GM19455 (cell line): ENCODE measurements around the gene SLC23A2.

ENCODE experiments used
- ATAC-seq: cut with Tn5 transposase; IDR thresholded peaks from one replicate; pipeline ENCODE4 v1.9.1; 2021; ENCODE audit not compliant: unreplicated experiment

SLC23A2 gene

DNA sequence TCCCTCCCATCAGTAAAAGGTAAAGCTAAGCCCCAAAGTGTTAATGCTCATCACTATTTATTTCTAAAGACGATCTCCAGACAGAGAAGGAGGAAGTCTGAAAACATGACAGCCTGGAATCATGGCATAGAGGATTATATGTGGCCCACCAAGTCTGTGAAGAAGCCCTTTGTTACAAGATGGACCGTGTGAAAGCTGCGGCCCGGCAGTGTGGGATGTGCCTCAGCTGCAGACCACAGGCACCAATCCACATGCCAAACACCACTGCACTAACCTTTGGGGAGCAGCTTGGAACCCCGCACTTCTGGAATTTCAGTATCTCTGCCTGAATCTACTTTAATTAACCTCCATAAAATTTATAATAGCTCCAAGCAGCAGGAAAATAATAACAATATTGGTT, 90.4 kb downstream of the SLC23A2 start:
- no peak for ATAC-seq

DNA sequence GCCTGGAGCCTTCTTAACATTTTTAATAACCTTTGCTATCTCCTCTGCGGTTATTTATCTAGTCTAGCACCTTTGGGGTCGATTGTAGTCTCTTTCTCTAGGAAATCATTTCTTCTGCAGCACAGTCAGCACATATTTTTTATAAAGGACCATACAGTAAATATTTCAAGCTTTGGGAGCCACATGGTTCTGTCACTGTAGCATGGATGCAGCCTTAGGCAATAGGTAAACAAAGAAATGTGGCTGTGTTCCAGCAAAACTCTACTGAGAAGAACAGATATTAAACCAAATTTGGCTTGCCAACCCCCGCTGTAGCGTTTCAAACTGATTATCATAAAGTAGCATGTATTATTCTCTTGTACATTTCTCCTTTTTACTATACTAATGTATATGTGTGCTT, 95.7 kb downstream of the SLC23A2 start:
- no peak for ATAC-seq

DNA sequence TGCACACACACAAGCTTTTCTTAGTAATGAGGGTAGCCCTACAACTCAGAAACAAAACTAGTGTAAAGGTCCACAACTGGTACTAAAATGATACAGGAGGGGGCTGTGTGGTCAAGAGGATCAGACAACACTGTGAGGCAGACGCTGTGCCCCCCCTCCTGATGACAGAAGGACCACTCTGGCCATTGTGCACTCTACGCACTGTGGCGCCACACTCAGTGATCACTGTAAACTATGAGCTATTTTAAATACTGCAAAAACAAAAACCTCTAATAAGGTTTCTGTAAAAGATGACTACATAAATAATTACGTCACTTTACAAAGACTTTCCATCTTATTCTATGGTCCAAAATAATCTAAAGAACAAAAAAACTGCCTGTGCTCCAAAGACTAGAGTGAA, 96.1 kb downstream of the SLC23A2 start:
- ATAC-seq = no peak

DNA sequence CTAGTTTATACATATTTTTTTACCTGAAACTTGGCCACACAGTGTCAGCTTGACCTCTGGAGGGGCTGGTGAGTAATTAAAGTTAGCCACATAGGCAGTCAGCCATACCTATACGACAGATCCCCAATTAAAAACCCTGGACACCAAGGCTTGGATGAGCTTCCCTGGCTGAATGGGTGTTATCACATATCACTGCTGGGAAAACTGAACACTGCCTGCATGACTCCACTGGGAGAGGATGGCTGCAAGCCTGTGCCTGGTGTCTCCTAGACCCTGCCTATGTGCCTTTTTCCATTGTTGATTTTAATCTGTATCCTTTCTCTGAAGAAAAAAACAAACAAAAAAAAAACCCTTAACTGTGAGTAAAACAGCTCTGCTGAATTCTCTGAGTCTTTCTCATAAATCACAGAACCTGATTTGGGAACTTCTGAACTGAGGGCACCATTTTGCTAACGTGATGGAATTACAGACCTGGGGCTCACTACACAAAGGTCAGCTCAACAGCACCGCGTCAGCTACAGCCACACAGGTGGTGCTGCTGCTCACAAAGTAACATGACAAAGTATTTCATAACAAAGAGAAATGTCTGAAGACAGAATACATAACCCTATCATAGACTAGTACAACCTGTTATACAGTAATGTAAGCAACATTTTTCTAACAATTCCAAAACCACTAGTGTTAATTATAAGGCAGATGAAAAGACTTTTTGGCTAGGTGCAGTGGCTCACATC, 97.0 kb downstream of the SLC23A2 start:
- no peak for ATAC-seq

DNA sequence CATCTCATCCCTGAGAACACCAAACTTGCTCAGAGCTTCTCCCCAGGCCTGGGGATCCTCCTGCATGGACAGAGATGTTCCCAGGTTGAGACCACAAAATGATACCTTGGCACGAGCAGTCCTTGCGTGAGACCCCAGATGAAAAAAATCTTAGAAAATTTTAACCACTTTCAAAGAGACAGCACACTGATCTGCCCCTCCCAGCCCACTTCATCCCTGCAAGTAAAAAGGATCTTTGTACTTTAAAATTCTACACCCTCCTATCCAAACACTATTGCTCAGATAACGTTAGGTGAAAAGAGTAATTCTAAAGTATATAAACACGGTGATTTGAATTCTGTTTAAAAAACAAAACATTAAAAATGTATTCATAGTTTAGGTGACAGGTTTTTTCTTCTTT, 98.5 kb downstream of the SLC23A2 start:
- no peak for ATAC-seq

DNA sequence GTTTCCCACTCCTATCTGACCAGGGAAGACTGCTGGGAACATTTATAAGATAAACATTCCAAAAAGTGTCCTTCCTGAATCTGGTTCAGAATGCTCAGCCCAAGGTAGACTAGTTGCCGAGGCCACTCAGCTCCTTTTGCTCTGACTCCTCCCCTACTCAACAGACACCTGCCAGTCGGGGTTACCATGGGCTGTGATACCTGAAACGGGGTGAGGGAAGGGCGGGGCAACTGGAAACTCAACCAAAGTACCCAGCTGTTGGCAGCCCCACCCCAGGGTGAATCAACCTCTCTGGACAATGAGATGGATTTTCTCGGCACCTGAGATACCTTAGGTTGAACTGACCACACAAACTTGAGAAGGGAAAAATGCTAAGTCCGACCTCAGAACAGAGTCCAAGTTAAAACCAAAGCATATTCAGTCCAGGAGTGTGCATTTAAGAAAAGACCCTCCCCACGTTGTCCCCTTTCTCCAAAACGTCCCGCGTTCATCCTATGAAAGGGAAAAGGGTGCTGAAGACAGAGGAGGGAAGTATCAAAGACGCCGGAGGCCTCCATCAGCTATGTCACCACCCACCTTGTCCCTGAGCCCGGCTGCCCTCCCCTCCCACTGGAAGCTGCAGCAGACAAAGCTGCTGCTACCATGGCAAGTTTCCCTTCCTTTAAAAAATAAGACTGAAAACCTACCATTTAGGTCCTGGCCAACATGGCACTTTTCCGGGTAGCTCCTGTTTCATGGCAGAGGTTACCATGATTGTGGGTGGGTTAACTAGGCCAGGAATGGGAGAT, 100.1 kb downstream of the SLC23A2 start:
- ATAC-seq = no peak

DNA sequence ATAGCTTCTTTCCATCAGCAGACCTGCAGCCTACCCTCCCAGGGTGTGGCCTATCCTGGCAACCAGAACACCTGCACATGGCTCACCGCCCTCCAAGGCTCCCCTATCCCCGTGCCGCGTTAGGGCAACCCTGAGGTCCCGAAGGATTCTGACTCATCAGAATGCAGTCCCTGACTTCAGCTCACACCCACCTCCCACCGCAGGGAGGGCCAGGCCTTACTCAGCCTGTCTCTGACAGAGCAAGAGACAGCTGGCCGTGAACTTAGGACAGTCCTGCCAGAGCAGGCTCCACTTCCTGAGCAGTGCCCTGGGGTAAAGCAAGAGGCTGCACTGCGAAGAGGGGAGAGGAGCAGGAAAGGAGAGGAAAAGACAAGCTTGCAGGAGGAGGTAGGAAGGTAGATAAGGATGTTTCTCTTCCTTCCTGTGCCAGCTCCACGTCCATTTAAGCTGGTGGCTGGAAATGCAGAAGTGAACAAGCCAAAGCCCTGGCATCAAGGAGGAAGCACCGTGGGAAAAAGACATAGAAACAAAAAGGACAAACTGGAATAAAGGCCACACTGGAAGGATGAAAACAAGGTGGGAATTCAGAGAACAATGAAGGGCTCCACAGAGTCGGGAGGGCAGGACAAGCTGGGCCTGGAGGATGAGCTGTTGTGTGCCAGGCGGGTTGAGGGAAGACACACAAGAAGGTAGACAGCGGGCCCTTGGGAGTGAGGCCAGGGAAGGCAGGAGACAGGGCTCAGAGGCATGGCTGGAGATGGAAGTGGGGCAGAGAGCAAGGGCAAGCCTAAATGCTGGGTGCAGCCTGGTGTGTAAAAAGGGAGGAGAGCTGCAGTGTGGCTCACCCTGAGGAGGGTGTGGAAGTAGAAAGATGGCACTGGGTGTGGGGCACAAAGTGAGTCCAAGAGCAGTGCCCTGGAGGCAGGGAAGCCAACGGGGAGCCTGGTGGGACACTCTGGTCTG, 102.7 kb downstream of the SLC23A2 start:
- no peak for ATAC-seq

DNA sequence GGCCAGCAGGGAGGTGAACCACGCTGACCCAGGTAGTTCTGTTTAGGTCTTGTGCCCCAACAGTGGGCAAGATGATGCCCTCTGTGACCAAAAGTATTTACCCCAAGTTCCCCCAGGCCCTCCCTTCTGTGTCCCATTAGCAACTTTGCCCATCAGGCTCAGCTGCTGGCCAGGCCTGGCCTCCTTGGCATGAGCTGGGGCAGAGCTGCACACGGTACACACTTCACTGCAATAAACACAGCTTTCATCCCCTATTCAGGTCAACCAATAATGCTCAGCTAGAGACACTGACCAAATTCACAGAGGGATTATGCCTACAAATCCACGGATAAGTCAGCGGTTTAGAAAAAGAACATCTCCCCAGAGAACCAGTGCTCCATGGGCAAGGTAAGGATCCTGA, 103.7 kb downstream of the SLC23A2 start:
- ATAC-seq = no peak

DNA sequence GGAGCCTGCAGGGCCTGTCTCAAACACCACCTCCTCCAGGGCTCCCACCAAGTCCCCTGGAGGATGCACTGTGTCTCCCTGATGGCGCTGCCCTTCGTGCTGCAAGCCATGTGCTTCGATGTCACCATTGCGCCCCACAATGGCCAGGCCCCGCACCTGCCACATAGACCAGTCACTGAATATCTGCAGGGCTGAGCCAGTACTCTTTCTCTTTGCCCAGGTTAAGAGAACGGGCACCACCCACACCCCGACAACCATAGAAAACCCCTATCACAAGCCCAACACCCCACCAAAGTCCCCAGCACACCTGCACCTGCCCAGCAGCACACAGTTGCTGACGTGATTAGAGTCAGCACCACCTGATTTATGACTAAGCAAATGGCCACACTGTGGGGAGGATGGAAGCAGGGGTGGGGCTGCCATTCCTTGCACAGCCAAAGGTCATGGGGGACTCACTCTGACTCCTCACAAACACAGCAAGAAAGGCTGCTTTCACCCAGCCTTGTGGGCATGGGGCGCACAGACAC, 104.3 kb downstream of the SLC23A2 start:
- no peak for ATAC-seq

DNA sequence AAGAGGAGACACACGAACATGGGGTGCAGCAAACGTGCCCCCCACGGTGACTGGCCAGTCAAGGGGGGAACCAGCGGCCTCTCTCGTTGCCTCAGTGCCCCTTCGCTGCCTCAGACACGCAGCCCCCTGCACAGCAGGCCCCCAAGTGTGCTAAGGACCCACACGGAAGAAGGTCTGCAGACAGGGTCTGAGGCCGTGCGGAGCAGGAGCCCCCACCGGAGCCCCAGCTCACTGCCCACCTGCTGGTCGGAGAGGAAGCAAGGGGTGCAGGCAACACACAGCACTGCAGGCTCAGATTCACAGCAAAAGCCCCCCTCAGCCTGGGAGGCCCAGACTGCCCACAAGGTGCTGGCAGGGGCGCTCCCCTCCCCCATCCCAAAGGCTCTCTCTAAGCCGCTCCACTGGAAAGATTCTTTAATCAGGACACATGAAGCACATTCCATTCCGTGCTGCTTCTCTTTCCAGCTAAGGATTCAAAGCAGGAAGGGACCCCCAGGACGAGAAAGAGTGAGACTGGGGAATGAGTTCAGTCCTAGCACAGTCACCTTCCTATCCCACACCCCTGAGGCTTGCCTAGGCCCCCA, 105.1 kb downstream of the SLC23A2 start:
- no peak for ATAC-seq

DNA sequence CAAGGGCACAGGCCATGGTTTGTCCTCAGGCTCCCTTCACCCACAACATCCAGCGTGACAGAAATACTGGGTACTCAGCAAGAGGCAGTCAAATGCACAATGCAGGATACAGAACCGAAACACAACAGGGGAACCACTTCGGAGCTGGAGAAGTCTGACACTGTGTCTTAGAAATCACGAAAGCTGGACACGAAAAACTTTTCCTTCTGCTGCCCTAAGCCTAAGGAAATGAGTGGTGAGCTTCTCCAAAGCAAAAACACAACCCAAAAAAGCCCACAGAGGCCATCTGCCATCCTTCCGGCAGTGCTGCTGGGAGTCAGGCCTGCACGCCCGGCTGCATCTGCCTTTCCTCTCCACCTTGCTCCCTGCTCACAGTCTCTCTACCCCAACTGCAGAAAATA, 106.3 kb downstream of the SLC23A2 start:
- no peak for ATAC-seq

DNA sequence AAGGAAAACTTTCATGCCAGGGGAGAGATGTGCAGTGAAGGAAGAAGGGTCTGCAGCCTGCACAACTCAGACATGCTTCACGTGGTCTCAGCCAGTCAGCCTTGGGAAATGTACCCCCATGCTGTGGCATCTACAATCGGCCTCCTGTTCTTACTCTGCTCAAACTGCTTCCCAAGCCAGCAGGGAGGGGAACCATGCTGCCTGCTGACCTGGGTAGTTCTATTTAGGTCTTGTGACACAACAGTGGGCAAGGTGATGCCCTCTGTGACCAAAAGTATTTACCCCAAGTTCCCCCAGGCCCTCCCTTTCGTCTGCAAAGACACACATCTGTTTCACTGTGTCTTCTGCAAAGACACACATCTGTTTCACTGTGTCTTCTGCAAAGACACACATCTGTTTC, 106.9 kb downstream of the SLC23A2 start:
- ATAC-seq = no peak

DNA sequence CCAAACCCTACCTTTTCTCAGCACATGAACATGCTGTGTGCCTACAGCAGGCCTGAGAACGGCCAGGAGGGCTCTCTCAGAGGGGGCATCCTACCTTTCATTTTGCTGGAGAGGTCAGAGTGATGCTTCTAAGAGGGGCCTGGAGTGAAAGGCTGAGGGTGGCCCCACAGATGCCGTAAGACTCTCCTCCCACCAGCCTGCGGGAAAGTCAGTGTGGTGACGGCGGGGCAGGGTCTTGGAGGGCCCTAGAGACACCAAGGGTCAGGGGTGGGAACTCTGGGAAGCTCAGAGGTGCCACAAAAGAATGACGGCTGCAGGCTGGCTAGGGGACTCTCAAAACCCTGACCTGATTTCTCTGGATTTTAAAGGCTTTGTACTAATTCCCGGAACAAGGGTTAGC, 107.6 kb downstream of the SLC23A2 start:
- ATAC-seq = no peak

DNA sequence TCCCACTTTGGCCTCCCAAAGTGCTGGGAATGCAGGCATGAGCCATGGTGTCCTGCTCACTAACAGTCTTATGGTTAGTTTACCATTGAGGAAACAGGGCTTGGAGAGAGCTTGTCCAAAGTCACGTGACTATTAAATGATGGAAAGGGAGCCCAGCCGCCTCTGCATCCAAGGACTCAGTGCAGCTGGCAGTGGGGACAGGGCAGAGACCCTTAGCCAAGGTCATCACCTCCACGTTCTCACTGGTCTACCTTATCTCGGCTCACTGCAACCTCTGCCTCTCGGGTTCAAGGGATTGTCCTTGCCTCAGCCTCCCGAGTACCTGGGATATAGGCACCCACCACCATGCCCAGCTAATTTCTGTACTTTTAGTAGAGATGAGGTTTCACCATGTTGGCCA, 109.3 kb downstream of the SLC23A2 start:
- no peak for ATAC-seq

DNA sequence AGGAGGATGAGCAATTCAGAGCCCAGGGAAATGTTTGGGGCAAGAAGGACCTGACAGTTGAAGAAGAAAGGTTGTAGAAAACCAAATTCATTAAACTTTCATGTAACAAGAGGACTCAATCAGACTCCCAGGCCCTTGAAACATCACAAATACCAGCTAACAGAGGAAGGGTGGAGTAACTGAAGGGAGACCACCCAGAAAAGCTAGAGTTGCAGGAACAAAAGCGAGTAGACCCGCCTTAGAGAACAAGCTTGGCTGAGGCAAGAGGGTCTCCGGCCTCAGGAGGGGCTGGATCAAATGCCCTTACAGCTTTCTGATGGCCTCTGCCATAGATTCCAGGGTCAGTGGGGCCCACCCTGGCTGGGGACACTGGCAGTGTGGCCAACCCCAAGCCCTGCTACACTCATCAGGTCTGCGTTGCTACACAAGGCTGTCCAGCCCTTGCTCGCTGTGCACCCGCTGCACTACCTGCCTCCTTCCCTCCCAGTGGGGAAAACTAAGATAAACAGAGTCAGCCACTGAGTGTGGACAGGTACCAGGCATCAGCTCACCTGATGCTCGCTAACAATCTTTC, 110.0 kb downstream of the SLC23A2 start:
- ATAC-seq = no peak

DNA sequence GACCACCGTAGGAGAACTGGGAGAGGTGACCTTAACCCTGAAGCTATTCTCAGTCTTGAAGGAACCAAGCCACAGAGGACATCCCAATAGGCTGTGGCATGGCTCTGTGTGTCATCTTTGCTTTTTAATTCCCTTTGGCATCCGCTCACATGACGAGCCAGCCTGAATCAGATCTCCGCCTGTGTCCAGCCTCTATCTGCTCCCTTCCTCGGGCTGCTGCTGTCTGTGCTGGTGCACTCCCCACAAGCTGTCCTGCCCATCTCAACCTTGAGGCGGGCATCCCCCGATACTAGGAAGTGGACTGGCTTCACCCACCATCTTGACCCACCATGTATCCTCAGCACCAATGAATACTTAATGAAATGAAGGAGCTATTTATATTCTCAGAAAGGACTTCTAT, 111.9 kb downstream of the SLC23A2 start:
- ATAC-seq = no peak

DNA sequence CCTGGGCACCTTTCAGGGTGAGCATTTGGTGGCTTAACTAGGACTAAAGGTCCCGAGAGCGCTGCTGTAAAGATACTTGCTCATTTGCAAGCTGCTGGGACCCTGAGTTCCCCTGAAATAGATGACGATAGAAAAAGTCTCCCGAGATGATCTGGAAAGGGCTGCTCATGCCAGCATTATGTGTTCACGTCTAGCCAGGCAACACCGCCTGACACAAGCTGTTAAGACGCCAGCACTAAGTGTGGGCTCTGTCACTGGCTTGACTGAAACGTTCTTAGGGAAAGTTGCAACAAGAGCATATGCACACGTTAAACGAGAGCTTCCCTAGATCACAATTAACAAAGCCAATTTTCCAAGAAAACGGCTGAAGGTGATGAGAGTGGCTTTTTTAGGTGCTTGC, 113.7 kb downstream of the SLC23A2 start:
- ATAC-seq = no peak

DNA sequence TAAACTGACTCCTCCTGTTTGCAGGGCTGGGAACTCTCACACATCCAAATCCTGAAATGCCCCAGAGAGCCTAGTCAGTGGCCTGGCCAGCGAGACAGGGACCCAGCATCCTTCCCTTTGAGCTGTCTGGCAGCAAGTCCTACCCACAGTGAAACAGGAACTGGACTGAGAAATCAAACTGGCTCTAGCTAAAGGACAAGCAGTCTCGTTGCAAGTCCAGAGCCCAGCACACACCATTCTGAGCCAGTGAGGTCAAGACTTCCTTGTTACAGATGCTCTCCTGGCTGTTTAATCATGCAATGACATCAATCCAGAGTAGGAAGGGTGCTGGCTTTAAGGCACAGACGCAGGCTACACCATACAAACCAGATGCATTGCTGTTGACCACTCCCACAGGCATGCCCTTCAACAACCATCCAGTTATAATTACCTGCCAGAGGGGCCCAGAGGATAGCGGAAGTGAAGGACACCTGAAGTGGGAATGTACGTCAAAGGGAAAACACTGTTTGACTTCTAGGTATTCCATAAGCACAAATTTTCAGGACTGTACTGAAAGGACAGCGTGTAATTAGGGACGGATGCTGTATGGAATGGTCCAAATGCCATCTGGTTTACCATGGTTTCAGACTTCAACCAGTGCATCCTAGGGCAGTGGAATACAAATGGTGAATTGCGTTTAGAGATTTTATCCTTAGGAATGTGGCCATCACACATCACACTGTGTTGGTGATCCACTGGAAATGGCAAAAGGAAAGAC, 114.4 kb downstream of the SLC23A2 start:
- ATAC-seq = no peak

DNA sequence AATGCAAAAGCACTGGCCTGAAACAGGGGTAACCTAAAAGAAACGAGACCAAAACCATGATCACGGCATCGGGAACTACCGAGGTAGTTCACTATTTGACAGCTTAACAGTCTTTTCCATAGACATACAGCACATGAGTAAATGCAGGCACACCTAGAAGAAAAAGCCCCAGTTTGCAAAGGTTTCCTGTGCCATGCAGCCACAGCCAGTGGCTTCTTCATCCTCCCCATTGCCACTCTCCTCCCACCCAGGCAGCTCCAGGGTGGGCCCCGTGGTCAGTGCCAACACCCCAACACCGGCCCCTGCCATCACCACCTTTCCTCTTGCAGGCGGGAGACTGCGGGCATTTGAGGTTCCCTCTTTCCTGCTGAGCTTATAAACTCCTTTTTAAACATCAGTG, 115.4 kb downstream of the SLC23A2 start:
- no peak for ATAC-seq

DNA sequence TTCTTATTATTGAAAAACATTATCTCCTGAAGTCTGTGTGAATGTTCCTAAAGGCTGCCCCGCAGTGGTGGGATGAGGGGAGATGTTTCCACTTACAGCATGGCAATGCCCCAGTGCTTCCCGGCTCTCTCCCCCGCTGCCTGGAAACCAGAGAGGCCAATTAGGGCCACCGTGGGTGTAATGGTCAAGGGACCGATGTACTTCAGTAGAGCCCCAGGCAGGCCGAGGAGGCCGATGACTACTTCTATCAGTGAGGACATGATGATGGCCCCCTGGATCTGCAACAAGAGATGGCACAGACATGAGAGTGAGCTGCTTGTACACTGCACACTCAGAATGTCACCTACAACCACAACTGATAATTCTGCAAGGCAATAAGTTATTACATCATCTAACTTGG, 117.8 kb downstream of the SLC23A2 start:
- no peak for ATAC-seq
